Activated T-cell treated with anti-CD3 and anti-CD28 coated beads for 1 hour (primary cell): ENCODE measurements around the gene NFATC3.

Source experiments
- DNase-seq: peaks from one replicate; pipeline ENCODE4 v3.0.0-alpha.2; 2020; ENCODE audit warnings: low read depth

Gene NFATC3

GRCh38 chr16:68085259-68086071, at the start of gene NFATC3:
TSS of gene NFATC3 (plus strand) at chr16:68085370. CDS start at chr16:68085682, 312 bp downstream.
- peak; percentile 98 for DNase-seq

GRCh38 chr16:68037841-68038597, 47.2 kb upstream of the NFATC3 start:
- DNase-seq = no peak

DNA sequence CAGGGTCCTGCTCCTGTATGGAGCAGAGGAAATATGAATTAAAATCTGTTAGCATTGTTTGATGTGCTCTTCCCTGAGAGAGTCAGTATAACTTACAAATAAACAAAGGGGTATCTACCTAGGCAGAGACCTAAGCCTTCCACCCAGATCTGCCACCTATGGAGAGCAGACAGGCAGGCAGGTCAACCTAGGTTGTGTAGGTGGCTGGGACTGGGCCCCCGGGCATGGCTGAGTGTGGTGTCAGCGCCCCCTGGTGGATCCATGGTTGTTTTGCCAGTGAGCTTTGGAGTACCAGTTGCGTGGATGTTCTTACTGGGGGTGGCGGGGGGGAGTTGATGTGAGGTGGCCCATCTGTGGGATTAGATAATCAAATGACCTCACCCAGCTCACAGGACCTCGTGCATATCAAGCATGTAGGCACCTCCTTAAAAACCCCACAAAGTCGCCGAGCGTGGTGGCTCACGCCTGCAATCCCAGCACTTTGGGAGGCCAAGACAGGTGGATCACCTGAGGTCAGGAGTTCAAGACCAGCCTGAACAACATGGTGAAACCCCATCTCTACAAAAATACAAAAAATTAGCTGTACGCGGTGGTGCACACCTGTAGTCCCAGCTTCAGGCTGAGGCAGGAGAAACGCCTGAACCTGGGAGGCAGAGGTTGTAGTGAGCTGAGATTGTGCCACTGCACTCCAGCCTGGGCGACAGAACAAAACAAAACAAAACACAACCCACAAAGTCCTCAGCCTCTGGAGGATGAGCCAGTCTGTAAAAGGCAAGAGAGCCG, 44.5 kb upstream of the NFATC3 start:
- peak; percentile 91 for DNase-seq

DNA sequence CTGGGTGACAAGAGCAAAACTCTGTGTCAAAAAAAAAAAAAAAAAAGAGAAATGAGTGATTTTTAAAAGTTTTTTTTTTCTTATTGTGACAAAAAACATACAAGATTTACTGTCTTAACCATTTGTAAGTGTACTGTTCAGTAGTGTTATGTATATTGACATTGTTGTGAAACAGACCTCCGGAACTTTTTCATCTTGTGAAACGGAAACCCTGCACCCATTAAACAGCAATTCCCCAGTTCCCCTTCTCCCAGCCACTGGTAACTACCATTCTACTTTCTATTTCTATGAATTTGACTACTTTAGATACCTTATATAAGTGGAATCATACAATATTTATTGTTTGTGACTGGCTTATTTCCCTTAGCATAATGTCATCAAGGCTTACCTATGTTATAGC, 43.4 kb upstream of the NFATC3 start:
- no peak for DNase-seq

DNA sequence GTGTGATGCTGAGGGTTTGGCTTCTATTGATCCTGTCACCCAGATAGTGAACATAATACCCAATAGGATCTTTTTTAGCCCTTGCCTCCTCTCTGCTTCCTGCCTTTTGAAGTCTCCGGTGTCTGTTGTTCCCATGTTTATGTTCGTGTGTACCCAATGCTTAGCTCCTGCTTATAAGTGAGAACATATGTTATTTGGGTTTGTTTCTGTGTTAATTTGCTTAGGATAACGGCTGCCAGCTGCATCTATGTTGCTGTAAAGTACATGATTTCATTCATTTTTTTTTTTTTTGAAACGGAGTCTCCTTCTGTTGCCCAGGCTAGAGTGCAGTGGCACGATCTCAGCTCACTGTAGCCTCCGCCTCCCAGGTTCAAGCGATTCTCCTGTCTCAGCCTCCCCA, 39.1 kb upstream of the NFATC3 start:
- no peak for DNase-seq

- DNase-seq = no peak
Observed at GRCh38 chr16:68047987-68048386, 37.2 kb upstream of the NFATC3 start.

DNA sequence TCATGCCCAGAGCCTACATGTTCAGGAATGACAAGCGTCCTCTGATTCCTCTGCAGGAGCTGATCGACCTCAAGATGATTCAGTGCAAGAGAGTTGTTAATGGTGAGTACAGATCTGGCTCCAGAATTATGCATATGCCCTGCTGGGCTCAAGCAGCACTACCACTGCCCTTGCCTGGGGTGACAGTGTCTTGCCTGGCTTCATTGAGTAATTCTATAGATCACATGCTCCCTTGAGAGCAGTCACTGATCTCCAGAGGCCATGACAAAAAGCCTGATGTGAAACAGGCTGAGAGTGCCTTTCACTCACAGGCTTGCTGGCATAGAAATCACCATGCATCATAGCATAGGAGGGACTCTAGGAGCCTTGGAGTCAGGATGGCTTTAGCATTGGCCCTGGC, 35.7 kb upstream of the NFATC3 start:
- no peak for DNase-seq

- DNase-seq = no peak
Observed at GRCh38 chr16:68055395-68055794, 29.8 kb upstream of the NFATC3 start.

DNA sequence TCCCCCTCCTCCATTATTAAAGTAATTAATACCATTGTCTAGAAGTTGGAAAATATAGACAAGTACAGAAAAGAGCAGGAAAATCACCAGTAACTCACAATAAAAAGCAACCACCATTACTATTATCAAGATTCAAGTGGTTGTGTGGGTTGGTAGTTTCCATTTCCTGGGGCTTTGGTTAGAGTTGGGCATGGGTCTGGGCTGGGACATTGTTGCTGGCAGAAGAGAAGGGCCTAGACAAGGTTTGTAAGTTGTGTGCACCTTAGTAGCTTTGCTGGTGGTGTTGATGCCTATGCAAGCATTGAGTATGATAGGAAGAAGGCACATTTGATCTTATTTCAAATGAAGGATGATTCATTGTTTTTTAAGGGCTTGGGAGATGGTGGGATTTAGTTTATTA, 25.4 kb upstream of the NFATC3 start:
- DNase-seq = no peak

- DNase-seq = no peak
Observed at GRCh38 chr16:68061396-68061795, 23.8 kb upstream of the NFATC3 start.

- DNase-seq = no peak
Observed at GRCh38 chr16:68062910-68063393, 22.2 kb upstream of the NFATC3 start.

DNA sequence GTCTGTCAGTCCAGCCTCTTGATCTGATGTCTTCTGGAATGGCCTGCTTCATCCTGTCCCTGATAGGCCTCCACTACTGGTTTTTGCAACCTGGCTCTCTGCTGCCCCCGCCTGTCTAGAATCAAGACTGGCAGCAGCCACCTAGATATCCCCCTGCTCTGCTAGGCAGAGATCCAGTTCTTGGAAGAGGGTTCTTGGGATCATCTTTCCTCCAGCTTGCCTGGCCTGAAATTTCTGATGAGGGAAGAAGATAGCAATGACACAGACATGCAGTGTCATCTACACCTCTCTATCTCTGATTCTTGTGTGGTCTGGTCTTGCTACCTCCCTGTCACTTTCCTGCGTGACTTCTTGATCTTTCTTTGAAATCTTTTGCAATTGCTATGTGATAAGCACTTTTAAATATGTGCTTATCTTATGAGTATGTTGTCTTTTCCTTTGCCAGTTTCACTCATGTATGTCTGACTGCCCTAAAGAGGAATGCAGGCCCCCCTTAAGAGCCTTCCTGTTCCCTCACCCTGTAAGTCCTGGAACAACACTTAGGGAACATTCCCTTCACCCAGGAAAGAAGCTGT, 20.3 kb upstream of the NFATC3 start:
- DNase-seq = peak; percentile 62

DNA sequence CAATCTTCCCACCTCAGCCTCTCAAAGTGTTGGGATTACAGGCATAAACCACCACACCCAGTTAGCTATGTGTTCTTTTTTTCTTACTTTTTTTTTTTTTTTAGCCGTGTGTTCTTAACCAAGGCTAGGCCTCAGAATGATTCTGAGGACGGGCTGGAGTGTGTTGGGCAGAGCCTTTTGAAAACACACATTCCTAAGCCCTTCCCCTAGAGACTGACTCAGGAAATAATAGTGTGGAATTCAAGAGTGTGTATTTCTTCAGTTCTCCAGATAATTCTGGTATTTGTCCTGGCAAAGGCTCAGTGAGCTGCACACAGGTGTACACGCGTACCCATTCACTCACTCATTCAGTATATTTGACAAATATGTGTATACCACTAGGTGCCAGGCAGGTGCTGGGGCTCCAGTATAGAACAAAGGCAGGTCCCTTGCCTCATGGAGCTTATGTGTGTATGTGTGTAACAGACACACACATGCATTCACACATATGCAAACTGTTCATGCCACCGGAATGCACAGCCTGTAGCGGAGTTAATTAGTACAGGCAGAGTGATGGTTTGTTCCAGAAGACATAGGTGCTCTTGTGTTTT, 19.4 kb upstream of the NFATC3 start:
- no peak for DNase-seq

GRCh38 chr16:68066763-68067162, 18.4 kb upstream of the NFATC3 start:
- no peak for DNase-seq

DNA sequence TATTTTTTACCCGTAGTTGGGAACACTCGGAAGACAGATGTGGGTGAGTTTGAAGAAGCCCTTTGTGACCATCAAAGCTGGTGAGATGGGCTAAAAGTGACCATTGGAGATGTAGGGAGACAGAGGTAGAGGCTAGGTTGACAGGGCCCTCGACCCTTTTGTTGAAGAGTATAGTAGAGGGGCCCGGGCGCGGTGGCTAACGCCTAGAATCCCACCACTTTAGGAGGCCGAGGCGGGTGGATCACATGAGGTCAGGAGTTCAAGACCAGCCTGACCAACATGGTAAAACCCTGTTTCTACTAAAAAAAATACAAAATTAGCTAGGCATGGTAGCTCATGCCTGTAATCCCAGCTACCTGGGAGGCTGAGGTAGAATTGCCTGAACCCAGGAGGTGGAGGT, 16.2 kb upstream of the NFATC3 start:
- DNase-seq = no peak

DNA sequence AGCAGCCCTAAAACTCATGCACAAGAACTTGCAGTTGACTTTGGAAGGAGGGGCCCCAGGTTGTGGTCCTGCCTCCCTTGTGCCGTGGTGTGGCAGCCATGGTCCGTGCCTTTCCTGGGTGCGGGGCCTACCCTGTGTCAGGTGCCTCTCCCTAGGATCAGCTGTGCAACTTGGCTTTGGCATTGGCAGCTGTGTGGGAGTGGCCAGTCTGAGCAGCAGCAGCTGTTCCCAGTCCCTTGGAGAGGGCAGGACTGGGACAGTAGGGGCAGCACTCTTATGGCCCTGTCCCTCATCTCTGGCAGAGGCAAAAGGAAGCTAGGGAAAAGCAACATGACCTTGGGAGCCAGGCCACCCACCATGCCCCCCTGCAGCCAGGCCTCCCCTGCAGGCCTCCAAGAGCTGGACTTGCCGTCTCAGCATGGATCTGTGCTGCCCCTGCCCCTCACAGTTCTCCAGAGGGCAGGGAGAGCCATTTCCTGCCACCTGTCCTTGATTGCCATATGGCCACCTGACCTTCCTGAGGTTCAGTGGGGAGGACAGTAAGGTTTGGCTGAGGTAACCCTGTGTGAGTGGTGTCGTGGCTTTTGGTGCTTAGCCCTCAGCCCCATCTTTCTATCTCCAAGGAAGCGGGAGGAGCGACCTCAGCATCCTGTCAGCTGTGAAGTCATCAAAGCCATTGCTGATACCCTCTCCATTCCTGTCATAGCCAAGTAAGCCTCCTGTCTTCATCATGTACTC, 15.5 kb upstream of the NFATC3 start:
- DNase-seq = no peak

- DNase-seq = no peak
Observed at GRCh38 chr16:68070249-68070730, 14.9 kb upstream of the NFATC3 start.

GRCh38 chr16:68070806-68071517, 14.2 kb upstream of the NFATC3 start:
- no peak for DNase-seq

DNA sequence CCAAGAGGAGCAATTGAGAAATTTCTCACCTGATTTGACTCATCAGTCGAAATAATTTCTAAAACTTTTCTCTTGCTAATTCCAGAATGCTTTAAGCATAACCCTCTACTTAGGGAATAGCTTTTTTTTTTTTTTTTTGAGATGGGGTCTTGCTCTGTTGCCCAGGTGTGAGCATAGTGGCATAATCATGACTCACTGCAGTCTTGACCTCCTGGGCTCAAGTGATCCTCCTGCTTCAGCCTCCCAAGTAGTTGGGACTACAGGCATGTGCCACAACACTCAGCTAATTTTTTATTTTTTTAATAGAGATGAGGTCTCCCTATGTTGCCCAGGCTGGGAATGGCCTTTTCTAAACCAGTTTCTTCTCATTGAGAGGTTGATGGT, 13.7 kb upstream of the NFATC3 start:
- no peak for DNase-seq

- DNase-seq = no peak
Observed at GRCh38 chr16:68072038-68072695, 13.0 kb upstream of the NFATC3 start.
